Lower lobe of right lung (tissue), 2 donors: Measurements from ENCODE around the gene SP5. TPM values are rescaled to one million over a fixed set of nuclear protein-coding genes. Genes with fewer than 3 reads are reported as not detected.

ENCODE experiments used
- ATAC-seq, 2 donors: fragments of 200-7000 bp; cut with Tn5 transposase; one replicate each; pipeline ENCODE4 v1.9.1; 2020 to 2022; ENCODE audit warnings: mild to moderate bottlenecking in 2 of 2, moderate library complexity in 2 of 2
- DNase-seq: peaks from one replicate; pipeline ENCODE4 v3.0.0-alpha.2; 2020
- H3K27ac ChIP-seq: fragments of 200-600 bp; one replicate; pipeline ENCODE4 v1.8.0; 2022
- H3K27me3 ChIP-seq: fragments of 200-600 bp; one replicate; pipeline ENCODE4 v1.8.0; 2022; ENCODE audit warnings: low read depth
- H3K36me3 ChIP-seq: fragments of 200-600 bp; one replicate; pipeline ENCODE4 v1.8.0; 2022; ENCODE audit warnings: mild to moderate bottlenecking
- H3K4me1 ChIP-seq: fragments of 200-600 bp; one replicate; pipeline ENCODE4 v1.8.0; 2022
- H3K4me3 ChIP-seq: fragments of 200-600 bp; one replicate; pipeline ENCODE4 v1.8.0; 2022; ENCODE audit warnings: mild to moderate bottlenecking
- H3K9me3 ChIP-seq: fragments of 200-600 bp; one replicate; pipeline ENCODE4 v1.8.0; 2022
- CTCF ChIP-seq: fragments of 200-600 bp; IDR thresholded peaks from one replicate; pipeline ENCODE4 v1.8.0; 2022; ENCODE audit warnings: antibody characterized with exemption, mild to moderate bottlenecking
- intact Hi-C: fragments of 100-400 bp; cut with DNase I; formaldehyde crosslinking; loops from one replicate; pipeline ENCODE4 v1.11.0; 2022
- total RNA-seq: library from RNA; stranded (reverse); fragmentation: NEBNext Ultra II Directional; extraction: Animal tissue kit (Norgen Biotek cat#: 25700); gene quantifications from one replicate; pipeline ENCODE4 v1.2.1, GENCODE V29; 2021
- donor health status: DM: no; HTN: yes; CAD: no; lungs with severe emphysema.

The SP5 gene
- total RNA-seq, 1 donor from 2014 or later = 1.9 TPM

GRCh38 chr2:170761572-170761971 lies 46.4 kb downstream of the SP5 start:
- H3K27me3 ChIP-seq = no peaks in the 10 kb centered on the region
- ATAC-seq = no peak

GRCh38 chr2:170762760-170763159 lies 47.6 kb downstream of the SP5 start:
- Histone ChIP-seq H3K27me3 (no peaks in the 10 kb centered on the region), H3K4me3 (no peak overlapping the region), H3K36me3 (no peaks in the 10 kb centered on the region), H3K27ac (no peak overlapping the region), H3K9me3 (no peaks in the 10 kb centered on the region), H3K4me1 (peaks cover 13% of the 10 kb centered on the region)
- intact Hi-C loops = no loop called here
- ATAC-seq = no peak
- DNase-seq = no peak
- TF ChIP-seq CTCF = no peak

More at GRCh38 chr2:170761572-170761971, 46.4 kb downstream of the SP5 start:
- intact Hi-C loops = no loop called here
- Histone ChIP-seq H3K9me3 (no peaks in the 10 kb centered on the region), H3K27ac (no peak overlapping the region), H3K36me3 (no peaks in the 10 kb centered on the region), H3K4me3 (no peak overlapping the region), H3K4me1 (peaks cover 13% of the 10 kb centered on the region)
- TF ChIP-seq CTCF = no peak
- DNase-seq = no peak

GRCh38 chr2:170763232-170763631 lies 48.1 kb downstream of the SP5 start:
- peaks cover 13% of the 10 kb centered on the region for H3K4me1 ChIP-seq
- H3K27ac ChIP-seq = no peak overlapping the region
- ATAC-seq = no peak
- no peaks in the 10 kb centered on the region for H3K27me3 ChIP-seq
- TF ChIP-seq CTCF = no peak
- H3K4me3 ChIP-seq = no peak overlapping the region
- no peak for DNase-seq
- no peaks in the 10 kb centered on the region for H3K9me3 ChIP-seq
- intact Hi-C loops = no loop called here
- H3K36me3 ChIP-seq = no peaks in the 10 kb centered on the region

- no peak for TF ChIP-seq CTCF
- Histone ChIP-seq H3K27me3 (no peaks in the 10 kb centered on the region), H3K4me1 (peaks cover 13% of the 10 kb centered on the region), H3K36me3 (no peaks in the 10 kb centered on the region), H3K9me3 (no peaks in the 10 kb centered on the region), H3K27ac (no peak overlapping the region), H3K4me3 (no peak overlapping the region)
- ATAC-seq = no peak
- intact Hi-C loops = no loop called here
- no peak for DNase-seq
Measured at GRCh38 chr2:170764880-170765261, 49.7 kb downstream of the SP5 start.

- H3K36me3 ChIP-seq = no peaks in the 10 kb centered on the region
- intact Hi-C loops = no loop called here
- no peak overlapping the region for H3K4me3 ChIP-seq
- no peaks in the 10 kb centered on the region for H3K9me3 ChIP-seq
- H3K27me3 ChIP-seq = no peaks in the 10 kb centered on the region
- no peak overlapping the region for H3K27ac ChIP-seq
- no peak for TF ChIP-seq CTCF
- peaks cover 13% of the 10 kb centered on the region for H3K4me1 ChIP-seq
- DNase-seq (no peak), ATAC-seq (peak in 1 of 2 donors; percentile 58)
Measured at GRCh38 chr2:170766693-170767092, 51.6 kb downstream of the SP5 start.

Other genes with a start within 250 kb of the SP5 start
- 8.5 TPM for gene ERICH2, start 55.0 kb downstream of the SP5 start, total RNA-seq
- gene GAD1, start 101.5 kb downstream of the SP5 start, total RNA-seq = not detected
- gene GORASP2, start 213.9 kb downstream of the SP5 start, total RNA-seq = 64.9 TPM